Measurements from ENCODE around the gene SLC12A9. TPM values are rescaled to one million over a fixed set of nuclear protein-coding genes. Genes with fewer than 3 reads are reported as not detected.

Gene SLC12A9
- total RNA-seq, 1 donor from 2014 or later, result 37.1 TPM

DNA sequence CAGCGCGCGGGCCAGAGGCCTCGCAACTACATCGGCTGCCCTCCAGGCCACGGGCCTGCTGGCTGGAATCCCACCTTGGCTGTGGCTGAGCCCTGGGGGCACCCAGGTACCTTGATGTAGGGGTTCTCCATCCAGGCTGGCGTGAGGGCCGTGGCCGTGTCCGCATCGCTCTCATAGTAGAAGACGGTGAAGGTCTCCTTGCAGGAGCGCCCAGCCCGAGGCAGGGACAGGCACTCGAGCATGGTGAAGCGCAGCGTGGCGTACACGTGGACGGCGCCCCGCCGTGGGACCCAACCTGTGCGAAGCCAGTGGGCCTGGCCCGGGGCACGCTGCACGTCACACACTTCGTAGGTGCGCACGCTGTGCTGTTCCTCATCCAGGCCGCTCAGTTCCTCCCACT lies 29.0 kb upstream of the SLC12A9 start:
- Mint-ChIP-seq H3K36me3 (peaks cover 20% of the 10 kb centered on the region), H3K27ac (no peak overlapping the region), H3K27me3 (no peaks in the 10 kb centered on the region), H3K4me3 (no peak overlapping the region), H3K9me3 (no peaks in the 10 kb centered on the region), H3K4me1 (ENCODE audit: unreplicated experiment) (peaks cover 14% of the 10 kb centered on the region)
- TF ChIP-seq, protein P1, sequence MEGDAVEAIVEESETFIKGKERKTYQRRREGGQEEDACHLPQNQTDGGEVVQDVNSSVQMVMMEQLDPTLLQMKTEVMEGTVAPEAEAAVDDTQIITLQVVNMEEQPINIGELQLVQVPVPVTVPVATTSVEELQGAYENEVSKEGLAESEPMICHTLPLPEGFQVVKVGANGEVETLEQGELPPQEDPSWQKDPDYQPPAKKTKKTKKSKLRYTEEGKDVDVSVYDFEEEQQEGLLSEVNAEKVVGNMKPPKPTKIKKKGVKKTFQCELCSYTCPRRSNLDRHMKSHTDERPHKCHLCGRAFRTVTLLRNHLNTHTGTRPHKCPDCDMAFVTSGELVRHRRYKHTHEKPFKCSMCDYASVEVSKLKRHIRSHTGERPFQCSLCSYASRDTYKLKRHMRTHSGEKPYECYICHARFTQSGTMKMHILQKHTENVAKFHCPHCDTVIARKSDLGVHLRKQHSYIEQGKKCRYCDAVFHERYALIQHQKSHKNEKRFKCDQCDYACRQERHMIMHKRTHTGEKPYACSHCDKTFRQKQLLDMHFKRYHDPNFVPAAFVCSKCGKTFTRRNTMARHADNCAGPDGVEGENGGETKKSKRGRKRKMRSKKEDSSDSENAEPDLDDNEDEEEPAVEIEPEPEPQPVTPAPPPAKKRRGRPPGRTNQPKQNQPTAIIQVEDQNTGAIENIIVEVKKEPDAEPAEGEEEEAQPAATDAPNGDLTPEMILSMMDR (conservative IDR thresholded peaks at IDR 0.05), result no peak
- no peak for DNase-seq (ENCODE audit: extremely low spot score, unreplicated experiment)

DNA sequence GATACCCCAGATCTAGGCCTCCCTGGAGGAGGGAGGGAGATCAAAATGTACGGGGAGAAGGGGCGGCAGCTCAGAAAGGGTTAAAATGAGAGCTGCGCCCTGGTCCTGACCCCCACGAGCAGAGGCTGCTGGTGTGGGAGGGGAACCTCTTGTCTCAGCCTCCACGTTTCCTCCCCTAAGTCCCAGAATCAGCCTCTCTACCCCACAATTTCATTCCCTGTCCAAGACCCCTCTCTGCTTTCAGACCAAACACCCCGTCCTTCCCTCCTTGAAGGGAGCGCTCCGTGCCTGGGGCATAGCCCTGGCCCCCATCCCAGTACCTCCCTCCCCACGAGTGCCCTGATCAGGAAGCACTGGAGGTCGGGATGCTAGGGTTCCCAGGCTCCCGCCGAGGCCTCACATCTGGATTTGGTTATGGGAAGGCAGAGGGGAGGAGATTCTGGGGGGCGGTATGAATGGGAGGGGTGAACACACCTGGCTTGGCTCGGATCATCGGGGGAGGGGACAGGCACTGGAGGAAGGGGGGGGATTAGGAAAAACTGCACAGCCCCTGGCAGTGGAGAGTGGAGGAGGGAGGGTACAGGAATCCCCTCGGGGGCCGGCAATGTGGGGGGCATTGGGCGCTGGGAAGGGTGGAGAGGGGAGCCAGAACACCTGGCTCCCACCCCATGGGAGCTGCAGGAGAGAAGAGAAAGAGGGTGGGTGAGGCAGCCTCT lies 27.9 kb upstream of the SLC12A9 start:
- no peak overlapping the region for H3K27ac Mint-ChIP-seq
- no peak for DNase-seq (ENCODE audit: extremely low spot score, unreplicated experiment)
- H3K4me3 Mint-ChIP-seq, result peak overlapping the region; percentile 99
- no peaks in the 10 kb centered on the region for H3K27me3 Mint-ChIP-seq
- TF ChIP-seq, protein P1 (conservative IDR thresholded peaks at IDR 0.05), result no peak
- H3K36me3 Mint-ChIP-seq, result peaks cover 13% of the 10 kb centered on the region
- H3K9me3 Mint-ChIP-seq, result no peaks in the 10 kb centered on the region
- peaks cover 17% of the 10 kb centered on the region for H3K4me1 Mint-ChIP-seq (ENCODE audit: unreplicated experiment)

DNA sequence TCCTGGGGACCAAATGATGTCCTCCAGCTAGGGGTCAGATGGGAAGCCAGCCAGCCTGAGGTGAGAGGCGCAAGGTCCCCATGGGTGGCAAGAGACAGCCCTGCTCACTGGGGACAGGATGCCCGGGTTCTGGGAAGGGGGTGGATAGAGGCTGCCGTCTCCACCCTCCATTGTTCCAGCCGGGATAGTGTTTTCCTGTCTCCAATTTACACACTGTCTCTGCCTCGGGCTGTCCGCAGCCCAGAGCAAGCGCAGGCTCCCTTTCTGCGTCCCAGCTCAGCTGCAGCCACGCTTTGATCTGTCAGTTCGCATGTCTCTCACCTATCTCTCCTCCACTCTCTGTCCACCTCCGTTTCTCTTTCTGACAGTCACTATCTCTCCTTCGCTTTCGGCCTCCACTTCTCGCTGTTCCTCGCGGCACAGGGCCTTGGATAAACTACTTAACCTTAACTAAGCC lies 27.3 kb upstream of the SLC12A9 start:
- H3K4me3 Mint-ChIP-seq, result peak overlapping the region; percentile 99
- TF ChIP-seq, protein P1 (conservative IDR thresholded peaks at IDR 0.05), result no peak
- peaks cover 12% of the 10 kb centered on the region for H3K36me3 Mint-ChIP-seq
- H3K4me1 Mint-ChIP-seq (ENCODE audit: unreplicated experiment), result peaks cover 17% of the 10 kb centered on the region
- H3K27me3 Mint-ChIP-seq, result no peaks in the 10 kb centered on the region
- H3K27ac Mint-ChIP-seq, result peak overlapping the region; percentile 94
- H3K9me3 Mint-ChIP-seq, result no peaks in the 10 kb centered on the region
- DNase-seq (ENCODE audit: extremely low spot score, unreplicated experiment), result no peak

DNA sequence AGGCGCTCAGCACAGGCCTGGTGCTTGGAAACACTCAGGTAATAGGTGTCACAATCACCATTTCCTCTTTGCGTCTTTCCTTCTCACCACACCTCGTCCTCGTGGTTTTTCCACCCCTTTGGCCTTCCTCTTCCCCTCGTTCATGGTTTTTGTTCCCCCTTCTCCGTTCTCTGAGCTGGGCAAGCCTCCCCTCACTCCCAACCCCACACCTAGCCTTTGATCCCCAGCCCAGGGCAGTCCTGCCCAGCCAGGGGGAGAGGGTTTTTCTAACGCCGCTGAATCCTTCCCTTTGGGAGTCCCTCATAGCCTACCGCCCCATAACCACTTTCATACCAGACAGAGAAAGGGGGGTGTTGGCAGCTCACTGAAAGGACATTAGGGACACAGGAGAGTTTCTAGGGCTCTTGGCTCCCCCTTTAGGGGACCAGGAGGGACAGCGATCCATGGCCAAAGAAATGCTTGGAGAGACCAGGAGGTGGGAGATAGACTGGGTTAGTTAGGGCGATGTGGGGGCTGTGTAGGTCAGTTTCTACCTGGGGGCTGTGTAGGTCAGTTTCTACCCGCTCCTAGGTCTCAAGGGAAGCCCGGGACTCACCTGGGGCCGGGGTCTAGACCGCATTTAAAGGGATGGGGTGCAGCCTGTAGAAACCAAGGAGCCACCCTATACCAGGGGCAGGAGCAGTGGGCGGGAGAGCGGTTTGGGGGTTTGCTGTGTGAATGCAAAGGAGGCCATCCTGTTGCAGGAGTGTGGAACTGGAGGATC lies 26.6 kb upstream of the SLC12A9 start:
- Mint-ChIP-seq H3K4me1 (ENCODE audit: unreplicated experiment) (peaks cover 17% of the 10 kb centered on the region), H3K4me3 (peak overlapping the region; percentile 99), H3K27ac (peak overlapping the region; percentile 94), H3K27me3 (no peaks in the 10 kb centered on the region), H3K9me3 (no peaks in the 10 kb centered on the region), H3K36me3 (peaks cover 8% of the 10 kb centered on the region)
- DNase-seq (ENCODE audit: extremely low spot score, unreplicated experiment), result no peak
- TF ChIP-seq, protein P1 (conservative IDR thresholded peaks at IDR 0.05), result peak; percentile 32

DNA sequence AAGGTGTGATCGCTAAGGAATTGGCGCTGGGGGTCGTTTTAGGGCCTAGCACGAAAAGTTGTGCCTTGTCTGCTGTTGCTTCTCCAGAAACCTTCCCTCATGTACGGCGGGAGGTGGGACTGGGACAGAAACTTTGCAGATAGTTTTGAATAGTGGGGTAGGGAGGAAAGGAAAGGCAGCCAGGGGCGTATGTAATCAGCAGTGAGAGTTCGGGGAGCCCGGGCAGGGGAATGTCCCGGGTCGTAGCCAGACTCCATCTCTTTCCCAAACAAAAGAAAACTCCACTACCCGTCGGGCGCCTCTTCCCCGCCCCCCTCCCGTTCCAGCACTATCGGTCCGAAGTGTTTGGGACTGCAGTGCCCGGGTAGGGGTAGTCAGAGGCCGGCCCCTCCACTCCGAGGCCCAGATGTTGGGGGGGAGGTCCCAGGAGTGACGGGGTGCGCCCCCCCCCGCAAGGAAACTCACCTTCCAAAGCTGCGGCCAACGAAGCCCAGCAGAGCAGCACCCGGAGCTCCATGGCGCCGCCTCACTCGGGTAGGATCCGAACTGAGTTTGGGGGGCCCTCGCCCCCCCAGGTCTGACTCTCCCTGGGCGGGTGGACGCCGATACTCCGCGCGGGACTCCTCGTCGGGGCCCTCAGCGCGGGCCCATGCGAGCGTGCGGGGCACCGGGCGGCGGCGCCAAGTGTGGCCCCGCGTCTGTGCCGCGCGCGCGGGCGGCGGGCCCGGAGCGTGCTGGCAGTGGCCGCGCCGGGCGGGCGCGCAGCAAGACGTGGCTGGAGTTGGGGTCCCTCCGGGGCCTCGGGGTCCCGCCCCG lies 25.8 kb upstream of the SLC12A9 start:
- no peak for DNase-seq (ENCODE audit: extremely low spot score, unreplicated experiment)
- TF ChIP-seq, protein P1 (conservative IDR thresholded peaks at IDR 0.05), result no peak
- Mint-ChIP-seq H3K36me3 (peaks cover 8% of the 10 kb centered on the region), H3K27ac (peak overlapping the region; percentile 94), H3K4me1 (ENCODE audit: unreplicated experiment) (peaks cover 17% of the 10 kb centered on the region), H3K4me3 (peak overlapping the region; percentile 99), H3K9me3 (no peaks in the 10 kb centered on the region), H3K27me3 (no peaks in the 10 kb centered on the region)

Data from type B pancreatic cell (in vitro differentiated cells).